Neural cell (in vitro differentiated cells): ENCODE measurements around the gene PRKAR1B. TPM values are rescaled to one million over a fixed set of nuclear protein-coding genes. Genes with fewer than 3 reads are reported as not detected.

Experiments
- H2AFZ ChIP-seq: fragments of 200-600, 300-800 bp; sonication (generic), shearing (Covaris generic); 2 replicates; pipeline ENCODE4 v1.6.0; 2014; ENCODE audit warnings: low read depth, mild to moderate bottlenecking, antibody characterized with exemption, low read length, moderate library complexity
- H3F3A ChIP-seq: fragments of 200-600 bp; shearing (Covaris generic); 2 replicates; pipeline ENCODE4 v1.6.1; 2016; ENCODE audit warnings: mild to moderate bottlenecking, moderate library complexity, mixed read lengths, antibody characterized with exemption, low read length; ENCODE audit not compliant: insufficient read depth, poor library complexity, severe bottlenecking
- H3K27ac ChIP-seq: fragments of 200-600, 300-800 bp; sonication (generic), shearing (Covaris generic); 2 replicates; pipeline ENCODE4 v1.5.1; 2014; ENCODE audit warnings: mild to moderate bottlenecking, low read length, moderate library complexity
- H3K27me3 ChIP-seq: fragments of 300-800, 200-600 bp; sonication (generic), shearing (Covaris generic); 2 replicates; pipeline ENCODE4 v1.6.0; 2014; ENCODE audit warnings: mild to moderate bottlenecking, low read depth, low read length, moderate library complexity; ENCODE audit not compliant: insufficient read depth
- H3K36me3 ChIP-seq: fragments of 300-800, 200-600 bp; sonication (generic), shearing (Covaris generic); 2 replicates; pipeline ENCODE4 v1.5.1; 2014; ENCODE audit warnings: mild to moderate bottlenecking, antibody characterized with exemption, low read length, moderate library complexity; ENCODE audit not compliant: insufficient read depth
- H3K4me2 ChIP-seq: fragments of 300-800, 200-600 bp; sonication (generic), shearing (Covaris generic); 2 replicates; pipeline ENCODE4 v1.6.0; 2014; ENCODE audit warnings: mild to moderate bottlenecking, low read length
- H3K4me3 ChIP-seq: fragments of 300-800, 200-600 bp; sonication (generic), shearing (Covaris generic); 2 replicates; pipeline ENCODE4 v1.5.1; 2014; ENCODE audit warnings: mild to moderate bottlenecking, low read length, moderate library complexity
- H3K79me2 ChIP-seq: fragments of 200-600 bp; shearing (Covaris generic); replicated peaks from 2 replicates; pipeline ENCODE4 v1.6.0; 2014; ENCODE audit warnings: mild to moderate bottlenecking, low read length, moderate library complexity; ENCODE audit not compliant: insufficient read depth
- H3K9ac ChIP-seq: fragments of 300-800, 200-600 bp; sonication (generic), shearing (Covaris generic); 2 replicates; pipeline ENCODE4 v1.6.1; 2016; ENCODE audit warnings: mild to moderate bottlenecking, low read length, mixed read lengths
- H3K9me2 ChIP-seq: fragments of 200-600 bp; shearing (Covaris generic); 2 replicates; pipeline ENCODE4 v1.6.1; 2016; ENCODE audit warnings: mild to moderate bottlenecking, low read length, mixed read lengths; ENCODE audit not compliant: insufficient read depth
- H3K9me3 ChIP-seq: fragments of 200-600, 300-800 bp; sonication (generic), shearing (Covaris generic); 2 replicates; pipeline ENCODE4 v1.6.1; 2016; ENCODE audit warnings: mild to moderate bottlenecking, mixed run types, low read length, moderate library complexity, mixed read lengths
- H4K20me1 ChIP-seq: fragments of 200-600 bp; shearing (Covaris generic); 2 replicates; pipeline ENCODE4 v1.6.1; 2016; ENCODE audit warnings: mild to moderate bottlenecking, mixed run types; ENCODE audit not compliant: insufficient read depth
- EP300 ChIP-seq: fragments of 450-650 bp; conservative IDR thresholded peaks from 2 replicates; pipeline ENCODE4 v1.6.1; 2014; ENCODE audit warnings: antibody characterized with exemption, mild to moderate bottlenecking, moderate library complexity; ENCODE audit not compliant: poor library complexity, severe bottlenecking
- EZH2 ChIP-seq: fragments of 200-600, 300-800 bp; shearing (Covaris generic), sonication (generic); IDR thresholded peaks from 2 replicates; pipeline ENCODE4 v1.6.1; 2014; ENCODE audit warnings: antibody characterized with exemption, low read length, borderline replicate concordance, mild to moderate bottlenecking; ENCODE audit not compliant: insufficient read depth, poor library complexity, severe bottlenecking
- MXI1 ChIP-seq: fragments of 450-650 bp; conservative IDR thresholded peaks from 2 replicates; pipeline ENCODE4 v1.6.1; 2014; ENCODE audit warnings: antibody characterized with exemption, mild to moderate bottlenecking; ENCODE audit not compliant: poor library complexity, severe bottlenecking
- POLR2AphosphoS5 ChIP-seq: IDR thresholded peaks from 2 replicates; pipeline ENCODE4 v1.6.1; 2012
- RAD21 ChIP-seq: fragments of 450-650 bp; conservative IDR thresholded peaks from 2 replicates; pipeline ENCODE4 v1.6.1; 2014; ENCODE audit warnings: antibody characterized with exemption, mild to moderate bottlenecking, moderate library complexity
- SMC3 ChIP-seq: fragments of 450-650 bp; conservative IDR thresholded peaks from 2 replicates; pipeline ENCODE4 v1.6.1; 2014; ENCODE audit warnings: antibody characterized with exemption, mild to moderate bottlenecking, moderate library complexity; ENCODE audit not compliant: poor library complexity
- TAF1 ChIP-seq: IDR thresholded peaks from 2 replicates; pipeline ENCODE4 v1.6.1; 2012; ENCODE audit warnings: low read depth
- polyA plus RNA-seq: library from polyadenylated mRNA; depleted of rRNA; stranded (reverse); fragments of >200 nt; gene quantifications from 2 replicates; pipeline ENCODE4 v1.2.3, GENCODE V29; 2014
- TF ChIP-seq, protein P1 (sequence below): fragments of 450-650 bp; IDR thresholded peaks from 2 replicates; pipeline ENCODE4 v1.5.1; 2014; ENCODE audit warnings: antibody characterized with exemption, mild to moderate bottlenecking, moderate library complexity; ENCODE audit not compliant: poor library complexity, severe bottlenecking
- TF ChIP-seq, protein P2 (sequence below): IDR thresholded peaks from 2 replicates; pipeline ENCODE4 v1.6.1; 2012; ENCODE audit warnings: borderline replicate concordance

Gene PRKAR1B
- polyA plus RNA-seq, 1 donor from 2014 or later: 38.6 TPM

- Histone ChIP-seq H3F3A (no peaks in the 10 kb centered on the region), H3K27me3 (no peaks in the 10 kb centered on the region), H3K27ac (no peak overlapping the region), H2AFZ (no peak overlapping the region), H3K79me2 (peaks cover 6% of the 10 kb centered on the region), H3K9me2 (no peaks in the 10 kb centered on the region), H3K4me3 (no peak overlapping the region), H3K36me3 (no peaks in the 10 kb centered on the region), H3K4me2 (no peak overlapping the region), H4K20me1 (no peaks in the 10 kb centered on the region), H3K9ac (no peak overlapping the region), H3K9me3 (no peaks in the 10 kb centered on the region)
- TF ChIP-seq, protein P1, sequence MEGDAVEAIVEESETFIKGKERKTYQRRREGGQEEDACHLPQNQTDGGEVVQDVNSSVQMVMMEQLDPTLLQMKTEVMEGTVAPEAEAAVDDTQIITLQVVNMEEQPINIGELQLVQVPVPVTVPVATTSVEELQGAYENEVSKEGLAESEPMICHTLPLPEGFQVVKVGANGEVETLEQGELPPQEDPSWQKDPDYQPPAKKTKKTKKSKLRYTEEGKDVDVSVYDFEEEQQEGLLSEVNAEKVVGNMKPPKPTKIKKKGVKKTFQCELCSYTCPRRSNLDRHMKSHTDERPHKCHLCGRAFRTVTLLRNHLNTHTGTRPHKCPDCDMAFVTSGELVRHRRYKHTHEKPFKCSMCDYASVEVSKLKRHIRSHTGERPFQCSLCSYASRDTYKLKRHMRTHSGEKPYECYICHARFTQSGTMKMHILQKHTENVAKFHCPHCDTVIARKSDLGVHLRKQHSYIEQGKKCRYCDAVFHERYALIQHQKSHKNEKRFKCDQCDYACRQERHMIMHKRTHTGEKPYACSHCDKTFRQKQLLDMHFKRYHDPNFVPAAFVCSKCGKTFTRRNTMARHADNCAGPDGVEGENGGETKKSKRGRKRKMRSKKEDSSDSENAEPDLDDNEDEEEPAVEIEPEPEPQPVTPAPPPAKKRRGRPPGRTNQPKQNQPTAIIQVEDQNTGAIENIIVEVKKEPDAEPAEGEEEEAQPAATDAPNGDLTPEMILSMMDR: no peak
- TF ChIP-seq, protein P2, sequence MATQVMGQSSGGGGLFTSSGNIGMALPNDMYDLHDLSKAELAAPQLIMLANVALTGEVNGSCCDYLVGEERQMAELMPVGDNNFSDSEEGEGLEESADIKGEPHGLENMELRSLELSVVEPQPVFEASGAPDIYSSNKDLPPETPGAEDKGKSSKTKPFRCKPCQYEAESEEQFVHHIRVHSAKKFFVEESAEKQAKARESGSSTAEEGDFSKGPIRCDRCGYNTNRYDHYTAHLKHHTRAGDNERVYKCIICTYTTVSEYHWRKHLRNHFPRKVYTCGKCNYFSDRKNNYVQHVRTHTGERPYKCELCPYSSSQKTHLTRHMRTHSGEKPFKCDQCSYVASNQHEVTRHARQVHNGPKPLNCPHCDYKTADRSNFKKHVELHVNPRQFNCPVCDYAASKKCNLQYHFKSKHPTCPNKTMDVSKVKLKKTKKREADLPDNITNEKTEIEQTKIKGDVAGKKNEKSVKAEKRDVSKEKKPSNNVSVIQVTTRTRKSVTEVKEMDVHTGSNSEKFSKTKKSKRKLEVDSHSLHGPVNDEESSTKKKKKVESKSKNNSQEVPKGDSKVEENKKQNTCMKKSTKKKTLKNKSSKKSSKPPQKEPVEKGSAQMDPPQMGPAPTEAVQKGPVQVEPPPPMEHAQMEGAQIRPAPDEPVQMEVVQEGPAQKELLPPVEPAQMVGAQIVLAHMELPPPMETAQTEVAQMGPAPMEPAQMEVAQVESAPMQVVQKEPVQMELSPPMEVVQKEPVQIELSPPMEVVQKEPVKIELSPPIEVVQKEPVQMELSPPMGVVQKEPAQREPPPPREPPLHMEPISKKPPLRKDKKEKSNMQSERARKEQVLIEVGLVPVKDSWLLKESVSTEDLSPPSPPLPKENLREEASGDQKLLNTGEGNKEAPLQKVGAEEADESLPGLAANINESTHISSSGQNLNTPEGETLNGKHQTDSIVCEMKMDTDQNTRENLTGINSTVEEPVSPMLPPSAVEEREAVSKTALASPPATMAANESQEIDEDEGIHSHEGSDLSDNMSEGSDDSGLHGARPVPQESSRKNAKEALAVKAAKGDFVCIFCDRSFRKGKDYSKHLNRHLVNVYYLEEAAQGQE: no peak
- no peak for TF ChIP-seq MXI1
- TF ChIP-seq EP300: no peak
- TF ChIP-seq RAD21: no peak
These were observed 15.7 kb upstream of the PRKAR1B start for GRCh38 chr7:742791-743190.

DNA sequence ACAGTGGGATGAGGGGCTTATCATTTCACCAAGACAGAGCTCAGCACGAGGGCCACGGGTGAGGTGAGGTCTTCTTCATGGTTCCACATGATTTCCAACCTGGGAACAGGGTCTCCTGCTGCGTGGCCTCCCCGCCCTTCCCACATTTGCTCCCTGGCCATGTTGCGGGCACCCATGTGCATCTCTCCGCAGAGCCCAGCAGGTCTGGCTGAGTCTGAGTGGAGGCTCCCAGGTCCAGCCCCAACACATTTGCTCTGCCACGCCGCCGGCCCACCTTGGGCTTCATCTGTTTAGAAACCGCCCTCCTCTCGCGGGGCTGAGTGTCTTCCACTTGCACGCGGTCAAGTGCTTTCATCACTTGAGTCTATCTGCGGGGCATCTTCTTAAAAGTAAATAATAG, 14.8 kb upstream of the PRKAR1B start:
- Histone ChIP-seq H3K9me2 (no peaks in the 10 kb centered on the region), H4K20me1 (no peaks in the 10 kb centered on the region), H3K4me2 (no peak overlapping the region), H3K79me2 (peaks cover 10% of the 10 kb centered on the region), H3K9me3 (no peaks in the 10 kb centered on the region), H3K27me3 (no peaks in the 10 kb centered on the region), H3K4me3 (no peak overlapping the region), H2AFZ (no peak overlapping the region), H3F3A (no peaks in the 10 kb centered on the region), H3K36me3 (no peaks in the 10 kb centered on the region), H3K9ac (no peak overlapping the region), H3K27ac (no peak overlapping the region)
- TF ChIP-seq POLR2AphosphoS5 (no peak), SMC3 (no peak), TAF1 (no peak), RAD21 (no peak), MXI1 (no peak), EZH2 (no peak), EP300 (no peak)
- TF ChIP-seq, protein P1: no peak
- TF ChIP-seq, protein P2: no peak
